Astrocyte (in vitro differentiated cells and primary cell): Measurements from ENCODE around the gene AUTS2.

ENCODE experiments used
- CTCF ChIP-seq: IDR thresholded peaks from 2 replicates; pipeline ENCODE4 v1.5.1; 2011; ENCODE audit warnings: low read depth, mild to moderate bottlenecking, inconsistent platforms, low read length, moderate library complexity; ENCODE audit not compliant: insufficient read depth
- EZH2 ChIP-seq: IDR thresholded peaks from 2 replicates; pipeline ENCODE4 v1.6.1; 2012; ENCODE audit warnings: mild to moderate bottlenecking, low read length, inconsistent platforms; ENCODE audit not compliant: insufficient read depth

- TF ChIP-seq CTCF = no peak
- TF ChIP-seq EZH2 = no peak
Measured at GRCh38 chr7:69981646-69982045, 383.4 kb downstream of the AUTS2 start.
